Measurements from ENCODE around the gene TBC1D2B. TPM values are rescaled to one million over a fixed set of nuclear protein-coding genes. Genes with fewer than 3 reads are reported as not detected.

Gene TBC1D2B
- total RNA-seq, 4 donors from 2014 or later = 32.4 to 41.7 (median 35.3) TPM

- 93% methylated on average over 14 to 16 of the region's 16 CpGs for WGBS, 2 donors
- TF ChIP-seq CTCF (IDR thresholded peaks at IDR 0.05) = no peak
- TF ChIP-seq POLR2A (IDR thresholded peaks at IDR 0.05) = no peak
- H3K4me3 ChIP-seq (ENCODE audit: low read depth, poor library complexity, severe bottlenecking) = no peak overlapping the region
- intact Hi-C loops (cut with DNase I; ENCODE audit: low total_unique reads) = loop anchor here (5.0 kb wide), 1 partner anchor 138 kb away; no protein-coding TSS in a partner anchor
- DNase-seq (ENCODE audit: low spot score in 2 of 2) = no peak
These were observed 28.1 kb upstream of the TBC1D2B start for GRCh38 chr15:78105476-78106241.

- no peak for DNase-seq (ENCODE audit: low spot score in 2 of 2)
These were observed 27.3 kb upstream of the TBC1D2B start for GRCh38 chr15:78104566-78105475.

GRCh38 chr15:78104119-78104479 lies 26.6 kb upstream of the TBC1D2B start:
- WGBS, 2 donors = 91 to 92% methylated on average over 4 of the region's 4 CpGs
- intact Hi-C loops (cut with DNase I; ENCODE audit: low total_unique reads) = no loop called here
- TF ChIP-seq POLR2A (IDR thresholded peaks at IDR 0.05) = no peak
- H3K4me3 ChIP-seq (ENCODE audit: low read depth, poor library complexity, severe bottlenecking) = no peak overlapping the region
- DNase-seq (ENCODE audit: low spot score in 2 of 2) = no peak

More at GRCh38 chr15:78104566-78105475, 27.3 kb upstream of the TBC1D2B start:
- 87 to 89% methylated on average over 12 of the region's 12 CpGs for WGBS, 2 donors
- intact Hi-C loops (cut with DNase I; ENCODE audit: low total_unique reads) = loop anchor here (5.0 kb wide), 1 partner anchor 138 kb away; no protein-coding TSS in a partner anchor
- TF ChIP-seq POLR2A (IDR thresholded peaks at IDR 0.05) (no peak), CTCF (IDR thresholded peaks at IDR 0.05) (no peak)
- H3K4me3 ChIP-seq (ENCODE audit: low read depth, poor library complexity, severe bottlenecking) = no peak overlapping the region

GRCh38 chr15:78103406-78104118 lies 26.1 kb upstream of the TBC1D2B start:
- TF ChIP-seq CTCF (IDR thresholded peaks at IDR 0.05) = no peak
- TF ChIP-seq POLR2A (IDR thresholded peaks at IDR 0.05) = no peak
- H3K4me3 ChIP-seq (ENCODE audit: low read depth, poor library complexity, severe bottlenecking) = no peak overlapping the region
- intact Hi-C loops (cut with DNase I; ENCODE audit: low total_unique reads) = no loop called here
- 87 to 88% methylated on average over 12 of the region's 12 CpGs for WGBS, 2 donors
- DNase-seq (ENCODE audit: low spot score in 2 of 2) = no peak

- intact Hi-C loops (cut with DNase I; ENCODE audit: low total_unique reads) = no loop called here
- DNase-seq (ENCODE audit: low spot score in 2 of 2) = no peak
- no peak overlapping the region for H3K4me3 ChIP-seq (ENCODE audit: low read depth, poor library complexity, severe bottlenecking)
- no peak for TF ChIP-seq POLR2A (IDR thresholded peaks at IDR 0.05)
- no peak for TF ChIP-seq CTCF (IDR thresholded peaks at IDR 0.05)
- WGBS, 2 donors = 84% methylated on average over 6 of the region's 6 CpGs
These were observed 25.2 kb upstream of the TBC1D2B start for GRCh38 chr15:78102741-78103140.

All from lower leg skin (tissue), 4 donors.